HEK293 (cell line): ENCODE data around the gene EML6.

Source experiments
- KLF10 ChIP-seq: fragments of 450-650 bp; IDR thresholded peaks from 2 replicates; pipeline ENCODE4 v1.5.1; 2018; ENCODE audit warnings: missing biosample characterization, mild to moderate bottlenecking, missing genetic modification characterization
- PRDM10 ChIP-seq: fragments of 450-650 bp; formaldehyde crosslinking; IDR thresholded peaks from 2 replicates; pipeline ENCODE4 v1.5.1; 2016; ENCODE audit warnings: missing biosample characterization, missing genetic modification characterization
- REST ChIP-seq: fragments of 450-650 bp; formaldehyde crosslinking; IDR thresholded peaks from 2 replicates; pipeline ENCODE4 v1.5.1; 2016; ENCODE audit warnings: missing biosample characterization, missing genetic modification characterization
- ZEB2 ChIP-seq: fragments of 450-650 bp; formaldehyde crosslinking; IDR thresholded peaks from 2 replicates; pipeline ENCODE4 v1.5.1; 2016; ENCODE audit warnings: missing biosample characterization, missing genetic modification characterization
- ZNF19 ChIP-seq: fragments of 450-650 bp; formaldehyde crosslinking; IDR thresholded peaks from 2 replicates; pipeline ENCODE4; 2016; ENCODE audit warnings: missing biosample characterization, missing genetic modification characterization, low read depth
- ZNF24 ChIP-seq: fragments of 450-650 bp; formaldehyde crosslinking; IDR thresholded peaks from 2 replicates; pipeline ENCODE4 v1.5.1; 2016; ENCODE audit warnings: missing biosample characterization, missing genetic modification characterization
- ZNF670 ChIP-seq: fragments of 450-650 bp; formaldehyde crosslinking; IDR thresholded peaks from 2 replicates; pipeline ENCODE4 v1.5.1; 2016; ENCODE audit warnings: missing biosample characterization, missing genetic modification characterization, low read depth
- TF ChIP-seq, protein P1 (sequence below): fragments of 450-650 bp; formaldehyde crosslinking; IDR thresholded peaks from 2 replicates; pipeline ENCODE4 v1.5.1; 2016; ENCODE audit warnings: missing biosample characterization, missing genetic modification characterization

DNA sequence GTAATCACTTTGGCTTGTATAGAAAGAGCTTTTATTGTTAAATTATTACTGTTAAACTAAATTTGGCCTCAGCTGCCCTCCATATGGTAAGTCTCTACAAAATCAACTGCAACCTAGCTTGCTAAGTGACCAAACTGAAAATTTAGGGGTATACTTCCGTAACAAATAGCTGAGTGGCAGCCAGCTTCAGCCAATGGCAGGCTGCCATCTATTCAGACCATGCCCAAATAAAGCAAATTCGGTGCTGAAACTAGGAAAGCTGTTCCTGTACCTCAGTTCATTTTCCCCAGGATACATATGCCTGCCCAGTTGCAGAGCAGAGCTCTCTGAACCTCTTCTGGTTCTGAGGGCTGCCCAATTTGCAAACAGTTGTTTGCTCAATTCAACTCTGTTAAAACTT lies 94.8 kb downstream of the EML6 start:
- TF ChIP-seq, protein P1, sequence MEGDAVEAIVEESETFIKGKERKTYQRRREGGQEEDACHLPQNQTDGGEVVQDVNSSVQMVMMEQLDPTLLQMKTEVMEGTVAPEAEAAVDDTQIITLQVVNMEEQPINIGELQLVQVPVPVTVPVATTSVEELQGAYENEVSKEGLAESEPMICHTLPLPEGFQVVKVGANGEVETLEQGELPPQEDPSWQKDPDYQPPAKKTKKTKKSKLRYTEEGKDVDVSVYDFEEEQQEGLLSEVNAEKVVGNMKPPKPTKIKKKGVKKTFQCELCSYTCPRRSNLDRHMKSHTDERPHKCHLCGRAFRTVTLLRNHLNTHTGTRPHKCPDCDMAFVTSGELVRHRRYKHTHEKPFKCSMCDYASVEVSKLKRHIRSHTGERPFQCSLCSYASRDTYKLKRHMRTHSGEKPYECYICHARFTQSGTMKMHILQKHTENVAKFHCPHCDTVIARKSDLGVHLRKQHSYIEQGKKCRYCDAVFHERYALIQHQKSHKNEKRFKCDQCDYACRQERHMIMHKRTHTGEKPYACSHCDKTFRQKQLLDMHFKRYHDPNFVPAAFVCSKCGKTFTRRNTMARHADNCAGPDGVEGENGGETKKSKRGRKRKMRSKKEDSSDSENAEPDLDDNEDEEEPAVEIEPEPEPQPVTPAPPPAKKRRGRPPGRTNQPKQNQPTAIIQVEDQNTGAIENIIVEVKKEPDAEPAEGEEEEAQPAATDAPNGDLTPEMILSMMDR (tag by site-specific recombination) = no peak
- TF ChIP-seq KLF10 (no peak), PRDM10 (tag by site-specific recombination) (no peak), ZNF670 (tag by site-specific recombination) (no peak), ZEB2 (tag by site-specific recombination) (no peak), REST (tag by site-specific recombination) (no peak), ZNF24 (tag by site-specific recombination) (no peak), ZNF19 (tag by site-specific recombination) (no peak)
